ENCODE results near the gene HECW1.

- no peak for TF ChIP-seq KDM5A (IDR thresholded peaks at IDR 0.05; ENCODE audit: borderline replicate concordance, low read length)
- TF ChIP-seq ZNF331 (CRISPR knock-in tag; IDR thresholded peaks at IDR 0.05) = no peak
- no peak for TF ChIP-seq ZNF550 (CRISPR knock-in tag; IDR thresholded peaks at IDR 0.05; ENCODE audit: borderline replicate concordance)
- no peak for TF ChIP-seq ZNF589 (CRISPR knock-in tag; conservative IDR thresholded peaks at IDR 0.05)
- no peak for TF ChIP-seq REST (IDR thresholded peaks at IDR 0.05; ENCODE audit: borderline replicate concordance in 1 of 2, low read depth in 1 of 2, low read length in 2 of 2)
- TF ChIP-seq ARNTL (CRISPR knock-in tag; IDR thresholded peaks at IDR 0.05) = no peak
- TF ChIP-seq ETV6 (CRISPR knock-in tag; conservative IDR thresholded peaks at IDR 0.05) = no peak
- TF ChIP-seq HMGXB3 (CRISPR knock-in tag; IDR thresholded peaks at IDR 0.05; ENCODE audit: borderline replicate concordance) = no peak
- TF ChIP-seq CEBPZ (IDR thresholded peaks at IDR 0.05; ENCODE audit: low read length) = no peak
- no peak for TF ChIP-seq ZNF83 (CRISPR knock-in tag; IDR thresholded peaks at IDR 0.05; ENCODE audit: borderline replicate concordance)
- no peak for TF ChIP-seq ETS1 (CRISPR knock-in tag; IDR thresholded peaks at IDR 0.05)
- no peak for TF ChIP-seq TRAFD1 (CRISPR knock-in tag; IDR thresholded peaks at IDR 0.05; ENCODE audit: borderline replicate concordance)
Observed at GRCh38 chr7:43390576-43390975, 278.1 kb downstream of the HECW1 start.

Measured in HepG2 (cell line).